Measurements from ENCODE around the gene ZCCHC7.
A peak's percentile ranks its signal among the peaks of the same experiment; 100 is the strongest.
"Not testable (repeated sequence)": the region's sequence is repeated elsewhere in the genome, so short reads cannot be mapped to it uniquely, and the experiment has no call there.

Gene ZCCHC7

GRCh38 chr9:37119907-37120842 lies at the start of gene ZCCHC7:
ZCCHC7 (plus strand) TSS chr9:37120574.
- DNase-seq (ENCODE audit: low spot score): peak; percentile 98

- not testable (repeated sequence) for DNase-seq (ENCODE audit: low spot score)
Measured at GRCh38 chr9:37074790-37075189, 45.6 kb upstream of the ZCCHC7 start.

- peak; percentile 97 for DNase-seq (ENCODE audit: low spot score)
Measured at GRCh38 chr9:37079370-37080164, 40.8 kb upstream of the ZCCHC7 start.

GRCh38 chr9:37080165-37080628 lies 40.2 kb upstream of the ZCCHC7 start:
- DNase-seq (ENCODE audit: low spot score): not testable (repeated sequence)

DNA sequence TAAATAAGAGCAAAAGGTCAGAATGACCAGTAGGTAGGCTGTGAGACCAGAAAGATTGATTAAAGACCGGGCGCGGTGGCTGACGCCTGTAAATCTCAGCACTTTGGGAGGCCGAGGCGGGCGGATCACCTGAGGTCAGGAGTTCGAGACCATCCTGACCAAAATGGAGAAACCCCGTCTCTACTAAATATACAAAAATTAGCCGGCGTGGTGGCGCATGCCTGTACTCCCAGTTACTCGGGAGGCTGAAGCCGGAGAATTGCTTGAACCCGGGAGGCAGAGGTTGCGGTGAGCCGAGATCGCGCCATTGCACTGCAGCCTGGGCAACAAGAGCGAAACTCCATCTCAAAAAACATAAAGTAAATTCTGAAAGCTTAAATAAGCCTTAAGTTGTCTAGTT lies 38.9 kb upstream of the ZCCHC7 start:
- not testable (repeated sequence) for DNase-seq (ENCODE audit: low spot score)

GRCh38 chr9:37082214-37082765 lies 38.1 kb upstream of the ZCCHC7 start:
- DNase-seq (ENCODE audit: low spot score): no peak

- no peak for DNase-seq (ENCODE audit: low spot score)
Measured at GRCh38 chr9:37083654-37084053, 36.7 kb upstream of the ZCCHC7 start.

- no peak for DNase-seq (ENCODE audit: low spot score)
Measured at GRCh38 chr9:37085233-37085632, 35.1 kb upstream of the ZCCHC7 start.

GRCh38 chr9:37092714-37093295 lies 27.6 kb upstream of the ZCCHC7 start:
- DNase-seq (ENCODE audit: low spot score): not testable (repeated sequence)

- DNase-seq (ENCODE audit: low spot score): no peak
Measured at GRCh38 chr9:37094751-37095150, 25.6 kb upstream of the ZCCHC7 start.

DNA sequence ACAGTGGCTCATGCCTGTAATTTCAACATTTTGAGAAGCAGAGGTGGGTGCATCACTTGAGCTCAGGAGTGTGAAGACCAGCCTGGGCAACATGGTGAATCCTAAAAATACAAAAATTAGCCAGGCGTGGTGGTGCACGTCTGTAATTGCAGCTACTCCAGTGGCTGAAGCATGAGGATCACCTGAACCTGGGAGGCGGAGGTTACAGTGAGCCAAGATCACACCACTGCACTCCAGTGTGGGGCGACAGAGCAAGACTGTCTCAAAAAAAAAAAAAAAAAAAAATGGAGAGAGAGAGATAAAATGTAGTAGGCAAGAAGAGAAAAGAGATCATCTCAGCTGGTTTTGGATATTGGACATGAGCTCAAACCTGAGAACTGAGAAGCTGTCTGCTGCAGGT lies 23.7 kb upstream of the ZCCHC7 start:
- DNase-seq (ENCODE audit: low spot score): no peak

- DNase-seq (ENCODE audit: low spot score): no peak
Measured at GRCh38 chr9:37097294-37097693, 23.1 kb upstream of the ZCCHC7 start.

- DNase-seq (ENCODE audit: low spot score): no peak
Measured at GRCh38 chr9:37100327-37100726, 20.0 kb upstream of the ZCCHC7 start.

- DNase-seq (ENCODE audit: low spot score): no peak
Measured at GRCh38 chr9:37100741-37101140, 19.6 kb upstream of the ZCCHC7 start.

DNA sequence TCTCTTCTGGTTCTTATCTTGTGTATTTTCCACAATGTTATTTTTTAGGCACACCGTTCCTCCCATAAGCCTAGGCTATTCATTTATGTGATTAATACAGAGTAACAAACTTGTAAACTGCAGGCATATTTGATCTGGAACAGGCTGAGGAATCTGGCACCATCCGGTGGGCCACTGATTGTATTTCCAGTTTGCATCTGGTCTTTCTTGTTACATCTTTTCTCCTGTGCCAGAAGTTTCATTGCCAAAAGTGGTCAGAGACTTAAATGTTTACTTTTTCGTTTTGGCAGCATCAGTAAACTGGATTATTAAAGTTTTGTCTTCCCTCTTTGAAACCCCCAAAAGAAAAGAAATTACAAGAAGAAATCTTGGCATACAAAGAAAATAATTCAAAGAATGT lies 17.9 kb upstream of the ZCCHC7 start:
- no peak for DNase-seq (ENCODE audit: low spot score)

GRCh38 chr9:37104183-37104889 lies 16.0 kb upstream of the ZCCHC7 start:
- DNase-seq (ENCODE audit: low spot score): no peak

- no peak for DNase-seq (ENCODE audit: low spot score)
Measured at GRCh38 chr9:37105234-37105633, 15.1 kb upstream of the ZCCHC7 start.

GRCh38 chr9:37107701-37108100 lies 12.7 kb upstream of the ZCCHC7 start:
- DNase-seq (ENCODE audit: low spot score): no peak

- DNase-seq (ENCODE audit: low spot score): not testable (repeated sequence)
Measured at GRCh38 chr9:37114442-37114841, 5.9 kb upstream of the ZCCHC7 start.

DNA sequence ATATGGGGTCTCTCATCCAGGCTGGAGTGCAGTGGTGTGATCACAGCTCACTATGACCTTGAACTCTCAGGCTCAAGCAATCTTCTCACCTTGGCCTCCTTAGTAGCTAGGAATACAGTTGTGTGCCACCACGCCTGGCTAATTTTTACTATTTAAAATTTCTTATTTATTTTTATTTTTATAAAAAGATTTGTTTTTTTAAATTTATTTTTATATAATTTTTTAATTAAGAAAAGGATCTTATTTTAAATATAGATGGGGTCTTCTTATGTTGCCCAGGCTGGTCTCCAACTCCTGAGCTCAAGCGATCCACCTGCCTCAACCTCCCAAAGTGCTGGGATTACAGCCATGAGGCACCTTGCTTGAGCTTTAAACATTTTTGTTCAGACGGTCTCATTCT lies 2.4 kb upstream of the ZCCHC7 start:
- no peak for DNase-seq (ENCODE audit: low spot score)

DNA sequence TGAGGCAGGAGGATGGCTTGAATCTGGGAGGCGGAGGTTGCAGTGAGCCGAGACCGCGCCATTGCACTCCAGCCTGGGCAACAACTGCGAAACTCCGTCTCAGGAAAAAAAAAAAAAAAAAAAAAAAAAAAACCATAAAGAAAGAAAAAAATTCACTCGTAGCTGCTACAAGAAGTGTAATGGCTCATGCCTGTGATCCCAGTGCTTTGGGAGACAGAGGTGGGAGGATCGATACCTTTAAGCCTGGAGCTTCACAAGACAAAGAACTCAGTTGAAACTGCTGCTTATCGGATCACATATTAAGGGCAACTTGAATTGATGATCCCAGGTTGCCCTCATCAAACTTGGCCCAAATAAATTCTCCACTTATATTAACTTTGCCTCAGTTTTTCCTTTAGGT lies 1.0 kb upstream of the ZCCHC7 start:
- no peak for DNase-seq (ENCODE audit: low spot score)
